Smooth muscle cell (in vitro differentiated cells): Measurements from ENCODE around the gene C2orf92. TPM values are rescaled to one million over a fixed set of nuclear protein-coding genes. Genes with fewer than 3 reads are reported as not detected.

Source experiments
- DNase-seq: peaks from one replicate; lab custom pipeline; 2025; ENCODE audit not compliant: unreplicated experiment; lab: John Stamatoyannopoulos, UW
- H2AFZ ChIP-seq: fragments of 200-600 bp; sonication (generic); 2 replicates; pipeline ENCODE4 v1.6.0; 2016; ENCODE audit warnings: antibody characterized with exemption, low read depth, mild to moderate bottlenecking
- H3F3A ChIP-seq: fragments of 200-600 bp; sonication (generic); 2 replicates; pipeline ENCODE4 v1.6.0; 2017; ENCODE audit warnings: antibody characterized with exemption, low read depth
- H3K27ac ChIP-seq: fragments of 200-600 bp; sonication (generic); 2 replicates; pipeline ENCODE4 v1.5.1; 2016; ENCODE audit warnings: low read depth, mild to moderate bottlenecking
- H3K27me3 ChIP-seq: fragments of 200-600 bp; sonication (generic); 2 replicates; pipeline ENCODE4 v1.6.1; 2016; ENCODE audit warnings: low read depth, mild to moderate bottlenecking
- H3K36me3 ChIP-seq: fragments of 200-600 bp; sonication (generic); 2 replicates; pipeline ENCODE4 v1.5.1; 2016; ENCODE audit warnings: low read depth
- H3K4me1 ChIP-seq: fragments of 200-600 bp; sonication (generic); 2 replicates; pipeline ENCODE4 v1.5.1; 2016; ENCODE audit warnings: low read depth
- H3K4me2 ChIP-seq: fragments of 200-600 bp; sonication (generic); 2 replicates; pipeline ENCODE4 v1.6.0; 2016; ENCODE audit warnings: mild to moderate bottlenecking
- H3K4me3 ChIP-seq: fragments of 200-600 bp; sonication (generic); 2 replicates; pipeline ENCODE4 v1.5.1; 2016; ENCODE audit warnings: mild to moderate bottlenecking
- H3K79me2 ChIP-seq: fragments of 200-600 bp; sonication (generic); 2 replicates; pipeline ENCODE4 v1.6.0; 2016; ENCODE audit warnings: low read depth, mild to moderate bottlenecking
- H3K9ac ChIP-seq: fragments of 200-600 bp; sonication (generic); 2 replicates; pipeline ENCODE4 v1.6.0; 2016; ENCODE audit warnings: low read depth
- H3K9me3 ChIP-seq: fragments of 200-600 bp; sonication (generic); replicated peaks from 2 replicates; pipeline ENCODE4 v1.5.1; 2016; ENCODE audit warnings: low read depth
- H4K20me1 ChIP-seq: fragments of 200-600 bp; sonication (generic); 2 replicates; pipeline ENCODE4 v1.6.0; 2016; ENCODE audit warnings: low read depth
- WGBS: methylation state at CpG from one replicate; pipeline ENCODE4 v1.1.7; 2016; ENCODE audit warnings: low lambda C conversion rate; 5-methylcytosine and 5-hydroxymethylcytosine counted together
- polyA plus RNA-seq: library from polyadenylated mRNA; unstranded; fragments of >200 nt; fragmentation: Nextera tagmentation; extraction: Ambion mirVana; gene quantifications from 2 replicates; pipeline ENCODE4 v1.2.1, GENCODE V29; 2016
- total RNA-seq: library from RNA; depleted of rRNA; stranded (reverse); fragments of >200 nt; gene quantifications from 2 replicates; pipeline ENCODE4 v1.2.3, GENCODE V29; 2014
- TF ChIP-seq, protein P1 (sequence below): fragments of 200-600 bp; sonication (generic); IDR thresholded peaks from 2 replicates; pipeline ENCODE4 v1.5.1; 2017; ENCODE audit warnings: borderline replicate concordance, mild to moderate bottlenecking, antibody characterized with exemption; ENCODE audit not compliant: insufficient read depth, poor library complexity, severe bottlenecking

C2orf92 gene
- total and polyA plus RNA-seq, 2 experiments from 2014 or later, result 1.0 to 7.2 TPM

DNA sequence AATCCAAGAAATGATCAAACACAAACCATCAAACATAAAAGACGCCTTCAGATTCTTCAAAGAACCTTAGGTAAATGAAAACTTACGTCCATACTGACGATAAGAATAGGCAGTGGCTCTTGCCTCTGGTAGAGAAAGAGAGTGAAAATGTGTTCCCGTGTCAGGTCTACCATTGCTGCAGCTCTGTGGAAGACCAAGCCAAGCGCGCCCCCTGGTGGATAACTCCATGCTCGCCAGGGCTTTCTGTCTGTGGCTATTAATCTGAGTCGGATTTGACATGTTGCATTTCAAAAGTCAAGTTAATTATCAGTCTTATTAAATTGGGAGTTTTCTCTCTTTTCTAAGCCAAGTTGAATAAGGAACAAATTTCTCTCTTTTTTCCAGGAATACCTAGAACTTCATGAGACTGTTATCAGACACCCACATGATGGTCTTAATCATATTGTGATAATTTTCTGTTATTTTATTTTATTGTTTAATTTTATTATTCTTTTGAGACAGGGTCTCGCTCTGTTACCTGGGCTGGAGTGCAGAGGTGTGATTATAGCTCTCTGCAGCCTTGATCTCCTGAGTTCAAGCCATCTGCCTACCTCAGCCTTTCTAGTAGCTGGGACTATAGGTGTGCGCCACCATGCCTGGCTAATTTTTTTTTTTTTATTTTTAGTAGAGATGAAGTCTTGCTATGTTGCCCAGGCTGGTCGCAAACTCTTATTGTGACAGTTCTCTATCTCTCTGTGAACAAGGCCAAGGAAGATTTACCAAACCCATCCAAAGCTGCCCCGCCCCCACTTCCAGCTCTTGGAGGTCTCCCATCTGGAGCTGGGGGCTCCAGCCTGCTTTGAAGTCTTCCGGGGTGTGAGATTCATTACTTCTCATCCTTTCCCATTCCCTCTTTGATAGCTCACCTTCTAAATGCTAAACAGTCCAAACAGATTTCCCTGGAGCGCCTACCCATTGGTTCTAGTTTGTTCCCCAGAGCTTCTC lies 28.0 kb downstream of the C2orf92 start:
- H3K79me2 ChIP-seq, result no peaks in the 10 kb centered on the region
- 31% methylated on average over 14 of the region's 14 CpGs for WGBS
- peak overlapping the region; percentile 44 for H3K4me2 ChIP-seq
- no peak overlapping the region for H3K9ac ChIP-seq
- no peak overlapping the region for H3K27ac ChIP-seq
- no peaks in the 10 kb centered on the region for H4K20me1 ChIP-seq
- H3K27me3 ChIP-seq, result no peaks in the 10 kb centered on the region
- DNase-seq, result peak; percentile 73
- TF ChIP-seq, protein P1, sequence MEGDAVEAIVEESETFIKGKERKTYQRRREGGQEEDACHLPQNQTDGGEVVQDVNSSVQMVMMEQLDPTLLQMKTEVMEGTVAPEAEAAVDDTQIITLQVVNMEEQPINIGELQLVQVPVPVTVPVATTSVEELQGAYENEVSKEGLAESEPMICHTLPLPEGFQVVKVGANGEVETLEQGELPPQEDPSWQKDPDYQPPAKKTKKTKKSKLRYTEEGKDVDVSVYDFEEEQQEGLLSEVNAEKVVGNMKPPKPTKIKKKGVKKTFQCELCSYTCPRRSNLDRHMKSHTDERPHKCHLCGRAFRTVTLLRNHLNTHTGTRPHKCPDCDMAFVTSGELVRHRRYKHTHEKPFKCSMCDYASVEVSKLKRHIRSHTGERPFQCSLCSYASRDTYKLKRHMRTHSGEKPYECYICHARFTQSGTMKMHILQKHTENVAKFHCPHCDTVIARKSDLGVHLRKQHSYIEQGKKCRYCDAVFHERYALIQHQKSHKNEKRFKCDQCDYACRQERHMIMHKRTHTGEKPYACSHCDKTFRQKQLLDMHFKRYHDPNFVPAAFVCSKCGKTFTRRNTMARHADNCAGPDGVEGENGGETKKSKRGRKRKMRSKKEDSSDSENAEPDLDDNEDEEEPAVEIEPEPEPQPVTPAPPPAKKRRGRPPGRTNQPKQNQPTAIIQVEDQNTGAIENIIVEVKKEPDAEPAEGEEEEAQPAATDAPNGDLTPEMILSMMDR, result peak; percentile 90
- peak overlapping the region; percentile 14 for H3K4me3 ChIP-seq
- peak overlapping the region; percentile 32 for H2AFZ ChIP-seq
- no peaks in the 10 kb centered on the region for H3K9me3 ChIP-seq
- no peaks in the 10 kb centered on the region for H3K4me1 ChIP-seq
- no peaks in the 10 kb centered on the region for H3K36me3 ChIP-seq
- no peaks in the 10 kb centered on the region for H3F3A ChIP-seq

DNA sequence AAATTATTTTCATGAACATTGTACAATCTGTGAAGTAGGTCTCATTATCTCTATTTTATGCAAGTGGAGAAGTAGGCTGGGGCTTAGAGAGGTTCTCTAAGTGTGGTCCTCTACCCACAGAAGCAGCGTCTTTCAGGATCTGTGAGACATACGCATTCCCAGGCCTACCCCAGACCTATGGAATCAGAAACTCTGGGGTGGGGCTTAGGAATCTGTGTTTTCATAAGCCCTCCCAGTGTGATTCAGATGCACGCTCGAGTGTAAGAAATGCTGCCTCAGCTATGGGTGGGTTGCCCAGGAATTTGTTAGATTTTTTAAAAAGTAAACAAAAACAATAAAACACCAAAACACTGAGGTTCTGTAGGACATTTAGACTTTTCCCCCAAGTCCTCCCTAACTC lies 29.0 kb downstream of the C2orf92 start:
- TF ChIP-seq, protein P1, result no peak
- Histone ChIP-seq H3K27me3 (no peaks in the 10 kb centered on the region), H2AFZ (peak overlapping the region; percentile 55), H3K4me3 (no peak overlapping the region), H4K20me1 (no peaks in the 10 kb centered on the region), H3K4me1 (no peaks in the 10 kb centered on the region), H3K36me3 (no peaks in the 10 kb centered on the region), H3K79me2 (no peaks in the 10 kb centered on the region), H3K27ac (no peak overlapping the region), H3K9ac (no peak overlapping the region), H3K9me3 (no peaks in the 10 kb centered on the region), H3K4me2 (no peak overlapping the region), H3F3A (no peaks in the 10 kb centered on the region)
- WGBS, result 37% methylated on average over 4 of the region's 4 CpGs
- DNase-seq, result no peak

DNA sequence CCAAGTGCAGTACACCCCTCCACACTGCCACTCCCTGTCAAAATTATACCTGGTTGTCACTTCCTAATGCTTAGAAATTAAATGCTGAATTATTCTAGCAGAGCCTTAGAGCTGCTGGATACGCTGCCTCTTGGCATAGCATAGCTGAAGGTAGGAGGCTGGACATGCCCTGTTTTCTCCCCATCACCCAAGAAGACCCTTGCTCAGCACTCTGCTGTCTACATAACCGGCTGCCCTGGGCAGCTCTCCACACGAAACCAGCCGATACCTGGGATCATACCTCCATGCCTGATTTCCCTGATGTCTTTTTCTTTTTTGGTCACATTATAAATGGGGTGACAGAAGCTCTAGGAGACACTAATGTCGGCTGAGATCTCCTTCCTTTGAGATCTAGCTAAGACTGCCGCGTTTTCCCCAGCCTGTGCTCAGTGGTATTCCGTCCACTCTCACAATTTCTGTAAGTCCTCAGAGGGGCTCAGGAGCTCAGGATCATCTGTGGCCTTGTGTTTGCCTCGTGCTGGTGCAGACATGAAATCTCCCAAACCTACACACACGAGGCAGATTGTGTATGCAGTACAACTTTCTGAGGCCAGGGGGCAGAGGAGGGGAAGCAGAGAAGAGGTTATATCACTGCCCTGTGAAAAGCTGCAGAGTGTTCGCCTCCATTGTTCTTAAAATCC lies 30.4 kb downstream of the C2orf92 start:
- no peak overlapping the region for H2AFZ ChIP-seq
- no peaks in the 10 kb centered on the region for H3K36me3 ChIP-seq
- DNase-seq, result no peak
- H4K20me1 ChIP-seq, result no peaks in the 10 kb centered on the region
- TF ChIP-seq, protein P1, result peak; percentile 59
- WGBS, result 65% methylated on average over 11 of the region's 11 CpGs
- H3K79me2 ChIP-seq, result no peaks in the 10 kb centered on the region
- H3K4me3 ChIP-seq, result no peak overlapping the region
- no peaks in the 10 kb centered on the region for H3K9me3 ChIP-seq
- no peak overlapping the region for H3K4me2 ChIP-seq
- no peak overlapping the region for H3K27ac ChIP-seq
- H3K9ac ChIP-seq, result no peak overlapping the region
- no peaks in the 10 kb centered on the region for H3F3A ChIP-seq
- no peaks in the 10 kb centered on the region for H3K27me3 ChIP-seq
- H3K4me1 ChIP-seq, result no peaks in the 10 kb centered on the region
